BJ (cell line): Measurements from ENCODE around the gene PRKAR1B. TPM values are rescaled to one million over a fixed set of nuclear protein-coding genes. Genes with fewer than 3 reads are reported as not detected.

Experiments
- CTCF ChIA-PET: fragments of 350-600 bp; formaldehyde crosslinking; extraction: SDS; loops from one replicate; lab custom pipeline; 2021; ENCODE audit warnings: antibody characterized with exemption, inconsistent platforms; lab: Yijun Ruan, JAX
- POLR2A ChIA-PET: fragments of 300-600 bp; sonication (Branson Sonifier 250); formaldehyde crosslinking; extraction: SDS; loops from one replicate; lab custom pipeline; 2021; ENCODE audit warnings: antibody characterized with exemption; lab: Charles Lee
- DNase-seq: peaks from one replicate; pipeline ENCODE4 v3.0.0-alpha.2; 2011; ENCODE audit warnings: low read depth
- H3K27me3 ChIP-seq: 2 replicates; pipeline ENCODE4 v1.6.0; 2011; ENCODE audit warnings: low read length; ENCODE audit not compliant: control insufficient read depth, insufficient read depth
- H3K36me3 ChIP-seq: 2 replicates; pipeline ENCODE4 v1.5.1; 2011; ENCODE audit warnings: low read length; ENCODE audit not compliant: control insufficient read depth, insufficient read depth
- H3K4me3 ChIP-seq: 2 replicates; pipeline ENCODE4 v1.5.1; 2011; ENCODE audit warnings: low read depth, mild to moderate bottlenecking, control low read depth, low read length
- CTCF ChIP-seq: IDR thresholded peaks from 2 replicates; pipeline ENCODE4 v1.5.1; 2011; ENCODE audit warnings: low read depth, mild to moderate bottlenecking, control low read depth, inconsistent platforms, low read length, moderate library complexity; ENCODE audit not compliant: insufficient read depth
- polyA plus RNA-seq: library from polyadenylated mRNA; depleted of rRNA; stranded (reverse); fragments of >200 nt; gene quantifications from 2 replicates; pipeline ENCODE4 v1.2.3, GENCODE V29; 2011

PRKAR1B gene
- polyA plus RNA-seq, 1 experiment: 7.4 TPM

GRCh38 chr7:515628-516027 lies 211.5 kb downstream of the PRKAR1B start:
- Histone ChIP-seq H3K27me3 (peaks cover under 1% of the 10 kb centered on the region; the same call in 1 of the 2 replicates), H3K4me3 (no peak overlapping the region), H3K36me3 (peaks cover 6% of the 10 kb centered on the region)
- ChIA-PET POLR2A (no interaction called here), CTCF (interaction anchor here (0.9 kb wide), 1 partner anchor 51 kb away, joined by 4 read pairs; no protein-coding TSS in a partner anchor)
- no peak for TF ChIP-seq CTCF
- DNase-seq: no peak

- no peak overlapping the region for H3K4me3 ChIP-seq
- POLR2A ChIA-PET: interaction anchor here (0.6 kb wide), 1 partner anchor 24 kb away, joined by 3 read pairs; no protein-coding TSS in a partner anchor
- peaks cover 9% of the 10 kb centered on the region for H3K36me3 ChIP-seq
- DNase-seq: no peak
- no peaks in the 10 kb centered on the region for H3K27me3 ChIP-seq
- TF ChIP-seq CTCF: no peak
- CTCF ChIA-PET: interaction anchor here (0.9 to 1.5 kb wide), 4 partner anchors 51 to 259 kb away, joined by 3 to 4 read pairs (median 4); no protein-coding TSS in a partner anchor
Observed at GRCh38 chr7:514651-515598, 212.2 kb downstream of the PRKAR1B start.

GRCh38 chr7:514242-514641 lies 212.8 kb downstream of the PRKAR1B start:
- DNase-seq: no peak
- H3K4me3 ChIP-seq: no peak overlapping the region
- H3K36me3 ChIP-seq: peaks cover 11% of the 10 kb centered on the region
- H3K27me3 ChIP-seq: no peaks in the 10 kb centered on the region
- POLR2A ChIA-PET: interaction anchor here (0.6 kb wide), 1 partner anchor 23 kb away, joined by 3 read pairs; no protein-coding TSS in a partner anchor
- no peak for TF ChIP-seq CTCF
- CTCF ChIA-PET: interaction anchor here (1.2 to 1.5 kb wide), 3 partner anchors 152 to 260 kb away, joined by 3 to 4 read pairs (median 4); no protein-coding TSS in a partner anchor

- ChIA-PET POLR2A (no interaction called here), CTCF (interaction anchor here (1.2 to 1.5 kb wide), 3 partner anchors 151 to 260 kb away, joined by 3 to 4 read pairs (median 4); no protein-coding TSS in a partner anchor)
- TF ChIP-seq CTCF: no peak
- peaks cover 13% of the 10 kb centered on the region for H3K36me3 ChIP-seq
- DNase-seq: no peak
- no peaks in the 10 kb centered on the region for H3K27me3 ChIP-seq
- H3K4me3 ChIP-seq: no peak overlapping the region
Observed at GRCh38 chr7:513521-514166, 213.4 kb downstream of the PRKAR1B start.
